Measurements from ENCODE around the gene FBXO47. TPM values are rescaled to one million over a fixed set of nuclear protein-coding genes. Genes with fewer than 3 reads are reported as not detected.
"Not testable (repeated sequence)": the region's sequence is repeated elsewhere in the genome, so short reads cannot be mapped to it uniquely, and the experiment has no call there.

Gene FBXO47
- total and polyA plus RNA-seq, 9 donors = not detected

DNA sequence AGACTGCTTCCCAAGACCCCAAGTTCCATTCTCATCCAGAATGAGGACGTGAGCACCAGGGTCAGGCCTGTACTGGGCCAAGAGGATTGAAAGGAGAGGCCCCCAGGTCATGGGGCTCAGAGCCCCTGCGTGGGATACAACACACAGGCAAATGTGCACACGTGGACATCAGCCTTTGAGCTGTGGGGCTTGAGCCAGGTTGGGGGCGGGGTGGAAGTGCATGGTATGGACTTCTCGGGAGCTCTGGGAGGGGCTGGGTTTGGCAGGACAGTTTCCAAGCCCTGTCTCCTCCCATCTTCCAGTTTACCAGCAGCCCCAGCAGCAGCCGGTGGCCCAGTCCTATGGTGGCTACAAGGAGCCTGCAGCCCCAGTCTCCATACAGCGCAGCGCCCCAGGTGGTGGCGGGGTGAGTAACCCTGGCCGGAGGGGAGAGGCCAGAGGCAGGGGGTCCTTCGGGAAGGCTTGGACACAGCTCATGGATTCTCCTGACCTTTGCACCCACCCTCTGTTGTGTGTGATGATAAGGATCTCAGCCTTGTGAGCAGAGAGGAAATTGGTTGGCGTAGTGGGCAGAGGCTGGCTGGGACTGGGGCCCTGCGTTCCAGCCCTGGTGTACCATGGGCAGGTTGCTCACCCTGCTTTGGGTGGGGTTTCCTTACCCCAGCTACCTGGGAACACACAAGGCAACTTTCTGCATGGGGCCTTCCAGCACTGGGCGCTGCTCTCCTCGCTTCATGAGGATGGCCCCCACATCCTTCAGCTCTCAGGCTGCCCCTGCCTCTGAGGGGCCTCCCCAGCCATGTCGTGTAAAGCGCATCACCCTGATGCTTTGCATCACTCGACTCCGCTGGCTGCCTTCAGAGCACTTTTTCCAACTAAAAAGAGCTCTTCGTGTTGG is 52.2 kb downstream of the FBXO47 start:
- DNase-seq = no peak
- Histone ChIP-seq H3K36me3 (ENCODE audit: control insufficient read depth, insufficient read depth, low read length) (peaks cover 71% of the 10 kb centered on the region), H3K4me3 (ENCODE audit: low read length) (no peak overlapping the region), H3K9me3 (replicated peaks; ENCODE audit: control insufficient read depth, low read depth, low read length) (no peaks in the 10 kb centered on the region), H3K4me1 (ENCODE audit: control insufficient read depth, insufficient read depth, low read length) (peaks cover 19% of the 10 kb centered on the region), H3K27ac (ENCODE audit: low read length) (no peak overlapping the region), H3K27me3 (ENCODE audit: control insufficient read depth, insufficient read depth, low read length) (no peaks in the 10 kb centered on the region)
- WGBS (ENCODE audit: insufficient coverage) = 83% methylated on average over 14 of the region's 20 CpGs

DNA sequence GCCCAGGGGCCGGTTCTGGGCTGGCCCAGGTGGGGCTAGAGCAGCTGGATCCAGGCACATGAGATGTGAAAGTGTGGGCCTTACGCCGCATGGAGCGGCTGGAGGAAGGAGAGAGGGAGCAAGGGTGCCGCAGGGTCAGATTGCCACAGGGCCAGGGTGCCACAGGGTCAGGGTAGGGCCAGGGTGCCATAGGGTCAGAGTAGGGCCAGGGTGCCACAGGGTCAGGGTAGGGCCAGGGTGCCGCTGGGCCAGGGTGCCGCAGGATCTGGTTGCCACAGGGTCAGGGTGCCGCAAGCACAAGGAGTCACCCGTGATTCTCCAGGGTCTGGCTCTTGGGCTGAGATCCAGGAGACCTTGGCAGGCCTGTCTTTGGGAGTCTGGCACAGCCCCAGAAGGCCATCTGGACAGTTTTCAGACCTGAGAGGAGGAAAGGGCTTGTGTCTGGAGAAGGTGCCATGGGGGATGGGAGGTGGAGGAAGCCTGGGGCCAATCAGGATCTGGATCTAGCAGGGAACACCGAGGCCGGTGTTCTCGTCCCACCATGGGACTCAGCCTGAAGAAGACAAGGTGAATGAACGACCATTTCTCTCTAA is 54.9 kb downstream of the FBXO47 start:
- WGBS (ENCODE audit: insufficient coverage) = 66% methylated on average over 9 of the region's 13 CpGs
- Histone ChIP-seq H3K27me3 (ENCODE audit: control insufficient read depth, insufficient read depth, low read length) (no peaks in the 10 kb centered on the region), H3K9me3 (replicated peaks; ENCODE audit: control insufficient read depth, low read depth, low read length) (no peaks in the 10 kb centered on the region), H3K27ac (ENCODE audit: low read length) (no peak overlapping the region), H3K4me1 (ENCODE audit: control insufficient read depth, insufficient read depth, low read length) (peaks cover 21% of the 10 kb centered on the region), H3K4me3 (ENCODE audit: low read length) (no peak overlapping the region), H3K36me3 (ENCODE audit: control insufficient read depth, insufficient read depth, low read length) (peaks cover 64% of the 10 kb centered on the region)
- DNase-seq = no peak

DNA sequence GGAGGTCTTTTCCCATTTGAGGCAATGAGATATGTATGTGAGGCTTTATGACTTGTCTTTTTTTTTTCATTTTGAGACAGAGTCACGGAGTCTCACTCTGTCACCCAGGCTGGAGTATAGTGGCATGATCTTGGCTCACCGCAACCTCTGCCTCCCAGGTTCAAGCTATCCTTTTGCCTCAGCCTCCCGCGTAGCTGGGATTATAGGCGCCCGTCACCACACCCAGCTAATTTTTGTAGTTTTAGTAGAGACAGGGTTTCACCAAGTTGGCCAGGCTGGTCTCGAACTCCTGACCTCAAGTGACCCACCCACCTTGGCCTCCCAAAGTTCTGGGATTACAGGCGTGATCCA is 55.5 kb downstream of the FBXO47 start:
- H3K4me3 ChIP-seq (ENCODE audit: low read length); H3K27ac ChIP-seq (ENCODE audit: low read length); DNase-seq; H3K27me3 ChIP-seq (ENCODE audit: control insufficient read depth, insufficient read depth, low read length); H3K9me3 ChIP-seq (replicated peaks; ENCODE audit: control insufficient read depth, low read depth, low read length): not testable (repeated sequence)
- Histone ChIP-seq H3K4me1 (ENCODE audit: control insufficient read depth, insufficient read depth, low read length) (peaks cover 21% of the 10 kb centered on the region), H3K36me3 (ENCODE audit: control insufficient read depth, insufficient read depth, low read length) (peaks cover 61% of the 10 kb centered on the region)
- 87% methylated on average over 2 of the region's 8 CpGs for WGBS (ENCODE audit: insufficient coverage)

DNA sequence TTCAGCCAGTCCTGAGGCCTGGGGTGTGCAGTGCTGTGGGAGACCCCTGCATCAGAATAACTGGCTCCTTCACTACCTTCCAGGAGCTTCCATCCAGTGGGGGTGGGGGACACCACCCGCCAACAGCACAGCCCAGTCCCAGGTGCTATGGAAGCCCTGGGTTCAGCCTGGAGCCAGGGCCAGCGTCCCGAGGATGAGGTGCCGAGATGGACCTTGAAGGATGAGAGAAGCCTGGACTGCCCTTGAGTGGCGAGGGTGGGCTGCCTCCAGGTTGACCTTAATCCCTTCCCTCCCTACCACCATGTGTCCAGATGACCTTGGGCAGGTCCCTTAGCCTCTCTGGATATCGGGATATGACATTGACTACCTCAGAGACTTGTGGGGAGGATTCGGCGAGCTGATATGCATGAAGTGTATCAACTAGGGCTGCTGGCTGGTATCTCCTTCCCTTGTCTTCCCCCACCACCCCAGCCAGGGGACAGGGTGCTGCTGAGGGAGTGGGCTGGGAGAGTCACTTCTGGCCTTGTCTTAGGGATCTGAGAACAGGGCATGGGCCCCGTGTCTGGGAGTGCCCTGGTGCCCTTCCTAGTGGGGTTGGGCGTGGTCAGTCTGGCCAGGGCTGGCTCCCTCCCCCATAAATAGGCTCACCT is 56.0 kb downstream of the FBXO47 start:
- no peaks in the 10 kb centered on the region for H3K27me3 ChIP-seq (ENCODE audit: control insufficient read depth, insufficient read depth, low read length)
- no peaks in the 10 kb centered on the region for H3K9me3 ChIP-seq (replicated peaks; ENCODE audit: control insufficient read depth, low read depth, low read length)
- 90% methylated on average over 5 of the region's 10 CpGs for WGBS (ENCODE audit: insufficient coverage)
- no peak overlapping the region for H3K27ac ChIP-seq (ENCODE audit: low read length)
- DNase-seq = no peak
- H3K4me1 ChIP-seq (ENCODE audit: control insufficient read depth, insufficient read depth, low read length) = peaks cover 21% of the 10 kb centered on the region
- no peak overlapping the region for H3K4me3 ChIP-seq (ENCODE audit: low read length)
- peaks cover 61% of the 10 kb centered on the region for H3K36me3 ChIP-seq (ENCODE audit: control insufficient read depth, insufficient read depth, low read length)

DNA sequence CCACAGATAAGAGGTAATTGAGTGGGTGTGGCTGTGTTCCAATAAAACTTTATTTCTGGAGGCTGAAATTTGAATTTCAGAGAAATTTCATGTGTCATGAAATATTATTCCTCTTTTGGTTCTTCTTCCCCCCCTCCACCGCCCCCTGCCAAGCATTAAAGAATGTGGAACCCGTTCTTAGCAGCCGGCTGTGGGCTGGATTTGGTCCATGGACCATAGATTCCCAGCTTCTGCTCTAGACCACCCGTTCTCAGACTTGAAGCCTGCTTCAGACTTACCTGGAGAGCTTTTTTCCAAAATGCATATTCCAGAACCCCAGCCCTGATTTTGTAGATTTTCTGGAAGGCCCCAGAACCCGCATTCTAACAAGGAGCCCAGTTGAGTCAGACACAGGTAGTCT is 56.9 kb downstream of the FBXO47 start:
- no peak overlapping the region for H3K4me3 ChIP-seq (ENCODE audit: low read length)
- H3K9me3 ChIP-seq (replicated peaks; ENCODE audit: control insufficient read depth, low read depth, low read length) = no peaks in the 10 kb centered on the region
- DNase-seq = no peak
- H3K36me3 ChIP-seq (ENCODE audit: control insufficient read depth, insufficient read depth, low read length) = peaks cover 55% of the 10 kb centered on the region
- no peak overlapping the region for H3K27ac ChIP-seq (ENCODE audit: low read length)
- H3K27me3 ChIP-seq (ENCODE audit: control insufficient read depth, insufficient read depth, low read length) = no peaks in the 10 kb centered on the region
- H3K4me1 ChIP-seq (ENCODE audit: control insufficient read depth, insufficient read depth, low read length) = peaks cover 21% of the 10 kb centered on the region
- 85% methylated on average over 5 of the region's 5 CpGs for WGBS (ENCODE audit: insufficient coverage)

DNA sequence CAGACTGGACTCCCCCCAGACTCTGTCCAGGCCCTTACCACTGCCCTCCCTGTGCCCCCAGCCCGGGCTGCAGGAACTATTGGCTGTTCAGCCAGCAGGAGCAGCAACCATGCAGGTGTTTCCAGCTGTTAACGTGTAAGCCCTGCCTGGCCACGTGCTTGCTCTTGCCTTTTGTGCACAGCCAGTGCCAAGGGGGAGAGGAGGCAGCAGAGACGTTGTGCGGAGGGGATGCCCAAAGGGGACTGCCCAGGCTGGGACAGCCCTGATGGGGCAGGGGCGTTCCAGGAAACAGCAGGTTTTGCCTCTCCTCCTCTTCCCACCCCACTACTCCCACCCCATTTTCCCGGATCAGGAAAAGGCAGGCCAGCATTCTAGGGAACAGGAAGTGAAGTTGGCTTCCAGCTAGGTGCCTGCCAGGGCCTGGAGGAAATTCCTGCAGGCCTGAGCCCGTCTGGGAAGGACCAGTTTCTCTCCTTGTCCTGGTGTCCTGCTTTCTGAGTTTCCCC is 58.5 kb downstream of the FBXO47 start:
- Histone ChIP-seq H3K36me3 (ENCODE audit: control insufficient read depth, insufficient read depth, low read length) (peaks cover 41% of the 10 kb centered on the region), H3K4me3 (ENCODE audit: low read length) (no peak overlapping the region), H3K27me3 (ENCODE audit: control insufficient read depth, insufficient read depth, low read length) (no peaks in the 10 kb centered on the region), H3K4me1 (ENCODE audit: control insufficient read depth, insufficient read depth, low read length) (peaks cover 21% of the 10 kb centered on the region), H3K27ac (ENCODE audit: low read length) (peak overlapping the region; percentile 37), H3K9me3 (replicated peaks; ENCODE audit: control insufficient read depth, low read depth, low read length) (no peaks in the 10 kb centered on the region)
- DNase-seq = no peak
- 22% methylated on average over 4 of the region's 8 CpGs for WGBS (ENCODE audit: insufficient coverage)

DNA sequence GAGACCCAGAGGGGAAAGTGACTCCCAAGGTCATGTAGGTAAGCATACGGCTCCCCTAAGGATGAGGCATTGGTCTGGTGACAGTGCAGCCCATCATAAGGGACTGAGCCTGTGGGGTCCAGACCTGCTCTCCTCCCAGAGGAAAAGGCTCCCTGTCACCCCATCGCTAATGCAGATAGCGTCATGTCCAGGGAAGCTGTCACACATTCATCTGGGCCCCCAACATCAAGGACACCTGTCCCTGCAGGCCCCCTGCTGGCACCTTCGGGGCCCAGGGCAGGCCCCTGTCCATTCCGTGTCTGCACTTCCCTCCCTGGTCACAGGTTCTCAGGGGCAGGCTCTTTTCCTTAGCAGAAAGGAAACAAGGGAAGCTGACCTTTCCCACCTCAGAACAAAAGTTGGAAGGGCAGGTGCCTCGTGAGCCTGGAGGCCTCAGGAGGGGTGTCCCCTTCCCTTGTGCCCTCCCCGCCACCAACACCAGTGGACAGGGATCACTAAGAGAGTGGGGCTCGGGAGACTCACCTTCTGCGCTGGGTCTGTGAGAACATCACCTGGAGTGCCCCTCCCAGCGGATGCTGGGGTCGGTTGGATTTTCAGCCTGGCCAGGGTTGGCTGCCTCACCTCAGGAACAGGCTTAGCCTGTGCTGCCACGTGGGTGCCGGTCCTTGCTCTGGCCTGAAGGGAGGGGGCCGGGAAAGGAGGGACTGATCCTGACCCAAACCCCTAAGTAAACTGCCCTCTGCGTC is 59.1 kb downstream of the FBXO47 start:
- H3K4me1 ChIP-seq (ENCODE audit: control insufficient read depth, insufficient read depth, low read length) = peaks cover 21% of the 10 kb centered on the region
- H3K4me3 ChIP-seq (ENCODE audit: low read length) = no peak overlapping the region
- H3K27ac ChIP-seq (ENCODE audit: low read length) = peak overlapping the region; percentile 37
- WGBS (ENCODE audit: insufficient coverage) = 70% methylated on average over 12 of the region's 15 CpGs
- H3K27me3 ChIP-seq (ENCODE audit: control insufficient read depth, insufficient read depth, low read length) = no peaks in the 10 kb centered on the region
- no peaks in the 10 kb centered on the region for H3K9me3 ChIP-seq (replicated peaks; ENCODE audit: control insufficient read depth, low read depth, low read length)
- DNase-seq = no peak
- H3K36me3 ChIP-seq (ENCODE audit: control insufficient read depth, insufficient read depth, low read length) = peaks cover 43% of the 10 kb centered on the region

DNA sequence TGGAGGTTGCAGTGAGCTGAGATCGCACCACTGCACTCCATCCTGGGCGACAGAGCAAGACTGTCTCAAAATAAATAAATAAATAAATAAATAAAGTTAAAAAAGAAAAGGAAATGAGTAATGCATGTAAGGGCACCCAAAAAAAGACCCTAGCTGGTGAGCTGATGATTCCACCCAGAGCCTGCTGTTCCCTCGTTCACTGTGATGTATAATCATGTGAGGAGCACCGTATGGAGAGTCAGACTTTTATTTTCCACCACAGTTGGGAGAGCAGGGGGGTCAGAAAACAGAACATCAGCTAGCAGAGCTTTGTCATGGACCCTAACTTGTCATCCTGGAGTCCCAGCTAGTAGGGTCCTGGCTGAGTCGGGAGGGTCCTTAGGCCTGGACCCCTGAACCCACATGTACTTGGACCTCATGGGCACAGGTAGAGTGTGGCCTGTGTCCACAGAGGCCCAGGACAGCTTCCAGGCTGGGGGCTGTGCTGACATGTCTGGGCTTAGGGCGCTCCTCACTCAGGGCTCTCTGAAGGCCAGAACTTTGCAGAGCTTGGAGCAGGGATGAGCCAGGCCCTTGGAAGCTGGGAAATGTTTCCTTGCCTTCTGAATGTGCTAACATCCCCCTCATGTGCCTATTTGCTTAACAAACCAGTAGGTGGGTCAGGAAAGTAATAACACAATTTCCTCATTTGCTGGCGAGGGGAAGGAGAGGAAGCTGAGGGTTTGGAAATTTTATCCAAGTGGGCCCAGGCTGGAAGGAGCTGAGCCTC is 60.6 kb downstream of the FBXO47 start:
- WGBS (ENCODE audit: insufficient coverage) = 76% methylated on average over 3 of the region's 7 CpGs
- H3K36me3 ChIP-seq (ENCODE audit: control insufficient read depth, insufficient read depth, low read length) = peaks cover 46% of the 10 kb centered on the region
- no peaks in the 10 kb centered on the region for H3K9me3 ChIP-seq (replicated peaks; ENCODE audit: control insufficient read depth, low read depth, low read length)
- H3K27me3 ChIP-seq (ENCODE audit: control insufficient read depth, insufficient read depth, low read length) = no peaks in the 10 kb centered on the region
- no peak for DNase-seq
- no peak overlapping the region for H3K27ac ChIP-seq (ENCODE audit: low read length)
- no peak overlapping the region for H3K4me3 ChIP-seq (ENCODE audit: low read length)
- peaks cover 11% of the 10 kb centered on the region for H3K4me1 ChIP-seq (ENCODE audit: control insufficient read depth, insufficient read depth, low read length)

DNA sequence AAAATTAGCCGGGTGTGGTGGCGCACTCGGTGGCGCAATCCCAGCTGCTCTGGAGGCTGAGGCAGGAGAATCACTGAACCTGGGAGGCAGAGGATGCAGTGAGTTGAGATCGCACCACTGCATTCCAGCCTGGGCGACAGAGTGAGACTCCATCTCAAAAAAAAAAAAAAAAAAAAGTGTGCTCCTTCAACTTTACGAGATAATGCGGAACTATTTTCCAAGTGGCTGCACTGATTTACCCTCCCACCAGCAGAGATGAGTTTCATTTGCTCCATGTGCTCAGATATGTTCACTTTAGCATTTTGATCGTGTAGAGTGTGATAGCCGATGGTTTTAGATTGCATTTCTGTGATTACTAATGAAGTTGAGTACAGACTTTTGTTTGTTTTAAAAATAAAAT is 61.8 kb downstream of the FBXO47 start:
- no peak overlapping the region for H3K27ac ChIP-seq (ENCODE audit: low read length)
- peaks cover 21% of the 10 kb centered on the region for H3K4me1 ChIP-seq (ENCODE audit: control insufficient read depth, insufficient read depth, low read length)
- H3K9me3 ChIP-seq (replicated peaks; ENCODE audit: control insufficient read depth, low read depth, low read length) = no peaks in the 10 kb centered on the region
- no peak for DNase-seq
- H3K36me3 ChIP-seq (ENCODE audit: control insufficient read depth, insufficient read depth, low read length) = peaks cover 49% of the 10 kb centered on the region
- H3K4me3 ChIP-seq (ENCODE audit: low read length) = no peak overlapping the region
- WGBS (ENCODE audit: insufficient coverage) = 93% methylated on average over 3 of the region's 10 CpGs
- H3K27me3 ChIP-seq (ENCODE audit: control insufficient read depth, insufficient read depth, low read length) = no peaks in the 10 kb centered on the region
